ENCODE measurements around the gene IDS.

GRCh38 chrX:149539283-149540130, 34.4 kb upstream of the IDS start:
- TF ChIP-seq FOXP1 (CRISPR knock-in tag; IDR thresholded peaks at IDR 0.05; ENCODE audit: borderline replicate concordance) (no peak), ZNF232 (CRISPR knock-in tag; IDR thresholded peaks at IDR 0.05) (no peak), ZNF396 (CRISPR knock-in tag; IDR thresholded peaks at IDR 0.05; ENCODE audit: borderline replicate concordance) (no peak)
- TF ChIP-seq, protein P1, sequence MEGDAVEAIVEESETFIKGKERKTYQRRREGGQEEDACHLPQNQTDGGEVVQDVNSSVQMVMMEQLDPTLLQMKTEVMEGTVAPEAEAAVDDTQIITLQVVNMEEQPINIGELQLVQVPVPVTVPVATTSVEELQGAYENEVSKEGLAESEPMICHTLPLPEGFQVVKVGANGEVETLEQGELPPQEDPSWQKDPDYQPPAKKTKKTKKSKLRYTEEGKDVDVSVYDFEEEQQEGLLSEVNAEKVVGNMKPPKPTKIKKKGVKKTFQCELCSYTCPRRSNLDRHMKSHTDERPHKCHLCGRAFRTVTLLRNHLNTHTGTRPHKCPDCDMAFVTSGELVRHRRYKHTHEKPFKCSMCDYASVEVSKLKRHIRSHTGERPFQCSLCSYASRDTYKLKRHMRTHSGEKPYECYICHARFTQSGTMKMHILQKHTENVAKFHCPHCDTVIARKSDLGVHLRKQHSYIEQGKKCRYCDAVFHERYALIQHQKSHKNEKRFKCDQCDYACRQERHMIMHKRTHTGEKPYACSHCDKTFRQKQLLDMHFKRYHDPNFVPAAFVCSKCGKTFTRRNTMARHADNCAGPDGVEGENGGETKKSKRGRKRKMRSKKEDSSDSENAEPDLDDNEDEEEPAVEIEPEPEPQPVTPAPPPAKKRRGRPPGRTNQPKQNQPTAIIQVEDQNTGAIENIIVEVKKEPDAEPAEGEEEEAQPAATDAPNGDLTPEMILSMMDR (IDR thresholded peaks at IDR 0.05): no peak
